Effector CD4-positive, alpha-beta T cell (primary cell): ENCODE data around the gene INTS12.

Source experiments
- DNase-seq: peaks from one replicate; pipeline ENCODE4 v3.0.0-alpha.2; 2020

The INTS12 gene

DNA sequence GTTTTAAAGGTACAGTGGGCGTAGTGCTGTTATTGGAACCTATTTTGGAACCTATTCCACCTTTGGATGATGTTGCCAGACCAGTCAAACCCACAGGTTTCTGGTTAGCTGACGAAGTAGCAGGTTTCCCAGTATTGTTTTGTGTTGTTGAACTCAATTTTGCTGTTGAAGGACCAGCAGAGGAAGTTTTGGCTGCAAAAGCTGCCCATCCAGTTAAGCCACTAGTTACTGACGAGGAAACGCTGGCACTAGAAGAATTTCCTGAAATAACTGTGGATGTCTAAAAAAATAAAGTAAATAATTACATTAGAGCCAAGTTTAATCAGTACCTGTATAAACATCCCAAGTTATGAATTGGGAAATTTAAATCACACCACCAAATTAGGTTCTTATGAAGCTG lies 25.5 kb downstream of the INTS12 start:
- no peak for DNase-seq

DNA sequence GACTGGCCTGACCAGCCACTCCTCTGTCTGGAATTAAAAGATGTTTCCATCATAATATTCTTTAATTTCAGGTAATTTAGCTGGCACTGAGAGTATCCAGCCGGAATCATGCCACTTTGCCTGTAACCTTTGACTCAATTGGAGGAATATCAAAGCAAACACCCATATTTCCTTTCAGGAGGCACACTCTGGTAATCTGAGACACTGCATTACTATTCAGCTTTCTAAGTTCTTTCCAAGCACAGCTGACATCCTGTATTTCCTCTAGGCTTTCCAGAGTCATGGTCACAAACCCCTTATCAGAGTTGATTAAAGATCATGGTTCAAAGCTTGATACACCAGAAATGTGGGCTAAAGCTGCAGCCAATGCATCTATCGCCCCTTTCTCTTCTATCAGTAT lies 29.3 kb downstream of the INTS12 start:
- no peak for DNase-seq

DNA sequence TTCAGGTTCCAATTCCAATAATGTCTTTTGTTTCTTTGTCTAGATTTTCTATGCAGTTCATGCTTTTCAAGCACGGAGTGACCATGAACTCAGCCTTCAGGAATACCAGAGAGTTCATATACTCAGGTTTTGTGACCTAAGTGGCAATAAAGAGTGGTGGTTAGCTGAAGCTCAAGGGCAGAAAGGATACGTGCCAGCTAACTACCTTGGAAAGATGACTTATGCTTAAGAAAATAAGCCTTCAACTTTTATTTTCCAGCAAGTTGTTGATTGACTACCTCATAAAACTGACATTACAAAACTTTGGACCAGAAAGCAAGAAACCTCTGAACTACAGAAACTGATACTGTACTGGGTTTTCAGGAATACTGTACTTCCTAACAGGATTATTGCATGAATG lies 30.8 kb downstream of the INTS12 start:
- DNase-seq = no peak

DNA sequence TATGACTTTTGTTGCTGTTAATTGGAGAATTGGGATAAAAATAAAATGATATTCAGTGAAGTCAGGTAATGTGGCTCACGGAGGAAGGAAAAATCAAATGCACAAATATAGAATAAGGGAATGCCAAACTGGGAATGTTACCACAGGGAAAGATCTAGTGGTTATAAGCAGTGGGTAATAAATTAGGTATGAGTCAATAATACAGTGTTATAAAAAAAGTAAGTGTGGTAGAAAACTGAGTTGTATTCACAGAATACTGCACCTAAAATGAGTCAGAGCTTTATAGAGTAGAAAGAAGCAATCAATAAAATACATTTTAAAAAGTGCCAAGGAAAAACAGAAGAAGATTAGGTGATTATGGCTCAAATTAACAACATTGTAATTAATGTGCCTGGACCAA lies 34.5 kb downstream of the INTS12 start:
- no peak for DNase-seq

DNA sequence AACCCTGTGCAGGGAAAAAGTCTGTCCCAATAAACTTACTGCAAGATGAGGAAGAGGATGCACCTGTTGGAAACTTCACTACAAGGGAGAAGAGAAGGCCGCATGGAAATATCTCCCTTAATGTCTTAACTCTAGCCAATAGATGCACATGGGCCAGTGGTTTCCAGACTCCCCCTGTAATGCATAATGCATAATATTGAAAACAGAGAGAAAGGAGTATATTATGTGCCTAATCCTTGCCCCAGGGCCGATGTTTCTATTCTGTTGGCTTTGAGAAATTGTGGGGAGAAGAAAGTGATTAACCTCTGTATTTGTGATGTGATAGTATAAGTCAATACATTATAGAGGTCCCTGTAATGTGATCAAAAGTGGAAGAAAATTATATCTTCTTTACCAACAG lies 37.2 kb downstream of the INTS12 start:
- no peak for DNase-seq

DNA sequence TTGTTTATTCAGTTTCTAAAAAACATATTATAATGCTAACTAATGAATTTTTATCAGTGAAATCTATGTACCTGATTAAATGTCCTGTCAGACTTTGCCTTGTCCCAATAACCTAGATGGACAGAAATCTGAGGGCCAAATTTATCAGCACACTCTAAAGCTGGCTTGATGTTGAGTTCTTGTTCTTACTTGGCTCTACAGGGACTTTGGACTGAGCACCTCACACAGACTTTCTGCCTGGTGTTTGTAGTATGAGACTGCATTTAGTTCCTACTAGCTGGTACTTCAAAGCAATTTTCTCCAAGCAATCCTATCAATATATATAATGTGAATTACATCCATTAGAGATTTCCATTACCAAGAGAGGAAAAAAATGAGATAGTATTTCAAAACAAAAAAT lies 37.8 kb downstream of the INTS12 start:
- DNase-seq = no peak

DNA sequence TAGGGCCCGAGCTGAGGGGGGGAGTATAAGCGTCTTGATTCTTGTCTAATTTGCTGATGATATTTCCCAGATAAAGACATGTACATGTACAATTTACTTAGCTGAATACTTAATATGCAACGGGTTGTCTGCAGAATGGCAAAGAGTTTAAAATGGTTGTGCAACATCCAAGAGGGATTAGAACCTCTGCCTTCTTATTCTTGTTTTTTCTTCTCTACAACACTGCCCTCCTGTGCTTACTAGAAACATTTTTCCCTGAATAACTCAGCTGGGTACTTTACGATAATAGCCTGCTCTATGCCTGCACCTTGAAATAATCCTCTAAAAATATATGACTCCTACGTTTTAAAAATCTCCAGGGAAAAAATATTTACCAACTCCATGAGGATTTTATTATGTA lies 41.8 kb downstream of the INTS12 start:
- DNase-seq = no peak

DNA sequence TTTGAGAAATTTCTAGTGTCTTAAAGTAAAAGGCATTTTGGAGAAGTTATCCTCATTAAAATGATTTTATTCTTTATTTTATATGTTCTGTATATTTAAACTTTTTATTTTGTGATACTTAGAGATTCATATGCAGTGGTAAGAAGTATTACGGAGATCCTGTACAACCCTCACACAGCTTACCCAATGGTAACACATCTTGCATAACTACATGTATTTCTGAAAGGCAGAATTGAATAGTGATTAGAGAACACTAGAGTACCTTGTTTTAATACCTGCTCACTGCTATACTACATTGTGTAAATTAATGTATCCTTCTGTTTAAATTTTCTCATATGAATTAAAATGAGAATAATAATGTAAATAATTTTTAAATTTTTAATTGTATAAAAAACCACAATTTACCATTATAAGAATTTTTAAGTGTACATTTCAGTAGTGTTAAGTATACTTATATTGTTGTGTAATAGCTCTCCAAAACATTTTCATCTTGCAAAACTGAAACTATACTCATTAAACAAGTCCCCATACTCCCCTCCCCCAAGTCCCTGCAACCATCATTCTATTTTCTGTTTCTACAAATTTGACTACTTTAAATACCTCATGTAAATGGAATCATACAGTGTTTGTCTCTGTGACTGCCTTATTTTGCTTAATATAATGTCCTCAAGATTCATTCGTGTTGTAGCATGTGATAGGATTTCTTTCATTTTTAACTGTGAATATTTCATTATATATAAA lies 45.4 kb downstream of the INTS12 start:
- no peak for DNase-seq

DNA sequence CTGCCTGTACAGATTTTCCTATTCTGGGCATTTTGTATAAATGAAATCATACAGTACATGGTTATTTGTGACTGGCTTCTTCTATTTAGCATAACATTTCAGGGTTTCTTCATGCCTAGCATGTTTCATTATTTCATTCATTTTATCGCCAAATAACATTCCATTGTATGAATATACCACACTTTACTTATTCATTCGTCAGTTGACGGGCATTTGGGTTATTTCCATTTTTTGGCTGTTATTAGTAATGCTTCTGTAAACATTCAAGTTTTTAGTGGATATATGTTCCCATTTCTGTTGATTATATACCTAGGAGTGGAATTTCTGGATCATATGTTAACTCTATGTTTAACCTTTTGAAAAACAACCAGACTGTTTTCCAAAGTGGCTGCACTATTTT lies 47.5 kb downstream of the INTS12 start:
- DNase-seq = no peak

DNA sequence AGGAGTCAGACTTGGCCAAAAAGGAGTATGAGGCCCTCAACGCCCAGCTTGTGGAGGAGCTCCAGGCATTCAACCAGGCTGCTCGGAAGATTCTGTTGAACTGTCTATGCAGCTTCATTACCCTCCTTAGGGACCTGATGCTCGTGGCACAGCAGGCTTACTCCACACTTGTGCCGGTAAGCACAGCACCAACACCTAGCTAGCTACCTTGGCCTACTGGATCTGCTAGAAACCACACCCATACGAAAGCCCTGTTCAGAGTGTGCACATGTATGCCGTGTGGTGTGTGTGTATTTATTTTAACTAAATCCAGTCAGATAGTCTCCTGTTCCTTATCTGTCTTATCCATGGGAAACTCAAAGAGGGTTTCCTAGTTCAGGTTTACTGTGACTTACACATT lies 49.3 kb downstream of the INTS12 start:
- no peak for DNase-seq

DNA sequence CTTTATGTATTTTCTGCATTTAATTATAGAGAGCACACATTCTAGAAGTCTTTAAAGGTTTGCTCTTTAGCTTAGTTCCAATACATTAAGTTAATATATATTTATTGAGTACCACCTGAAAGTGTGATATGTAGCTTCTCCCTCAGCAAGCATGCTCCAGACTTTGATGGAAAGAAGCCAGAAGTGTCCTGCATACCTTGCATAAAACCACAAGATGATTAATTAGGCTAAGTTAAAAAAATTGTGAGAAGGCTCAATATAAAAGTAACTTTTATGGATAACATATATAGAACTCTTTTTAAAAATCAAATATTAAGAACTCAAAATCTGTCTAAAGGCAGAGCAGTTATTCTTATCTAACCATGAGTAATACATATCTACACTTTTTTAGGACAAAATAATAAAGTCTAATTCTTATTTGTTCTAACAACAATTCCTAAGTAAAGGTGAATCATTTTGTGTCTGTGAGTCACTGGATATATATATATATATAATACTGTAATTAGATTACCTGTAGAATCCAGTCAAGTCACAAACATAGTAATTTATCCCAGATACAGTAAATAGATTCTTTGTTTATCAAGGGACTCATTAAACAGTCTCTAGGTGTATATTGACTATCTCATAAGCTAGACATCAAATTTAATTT lies 51.2 kb downstream of the INTS12 start:
- no peak for DNase-seq

DNA sequence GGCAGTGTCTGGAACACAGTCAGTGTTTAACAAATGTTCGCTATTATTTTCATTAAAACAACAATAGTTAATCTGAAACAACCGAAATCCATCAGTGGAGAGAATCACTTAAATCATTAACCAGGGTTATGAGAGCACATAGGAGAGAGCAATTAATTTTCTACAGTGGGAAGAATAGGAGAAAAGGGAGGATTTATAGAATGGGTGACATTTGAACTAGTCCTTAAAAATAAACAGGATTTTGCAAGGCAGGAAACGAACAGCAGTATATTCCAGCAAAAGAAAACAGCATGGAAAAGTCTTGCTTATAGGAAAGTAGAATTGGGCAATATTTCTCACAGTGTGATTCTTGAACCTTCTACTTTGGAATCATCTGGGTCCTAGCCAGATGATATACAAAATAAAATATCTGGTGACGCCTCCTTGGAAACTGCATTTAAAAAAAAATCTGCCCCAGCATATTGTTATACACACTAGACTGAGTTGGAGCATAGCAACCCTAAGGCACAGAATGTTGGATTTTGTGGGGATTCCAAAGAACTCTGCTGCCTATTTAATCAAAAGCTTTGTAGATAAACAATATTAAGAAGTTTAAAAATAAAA lies 56.1 kb downstream of the INTS12 start:
- DNase-seq = no peak

DNA sequence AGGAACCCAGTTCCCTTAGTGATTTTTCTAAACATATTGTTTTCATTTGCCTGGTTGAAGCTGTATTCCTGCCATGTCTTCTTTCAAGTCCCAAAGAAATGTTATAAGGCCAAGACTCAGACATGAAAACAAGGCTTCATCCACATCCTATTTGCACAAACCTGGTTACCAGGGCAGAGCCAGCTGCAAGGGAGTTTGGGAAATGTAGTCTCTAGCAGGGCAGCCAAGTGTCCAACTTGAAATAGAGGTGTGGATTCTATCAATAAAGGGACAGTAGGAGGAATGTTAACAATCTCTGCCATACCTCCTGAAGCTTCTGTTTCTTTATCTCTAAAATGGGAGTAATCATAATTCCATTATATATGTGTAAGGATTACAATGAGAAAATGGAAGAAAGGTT lies 56.6 kb downstream of the INTS12 start:
- no peak for DNase-seq

DNA sequence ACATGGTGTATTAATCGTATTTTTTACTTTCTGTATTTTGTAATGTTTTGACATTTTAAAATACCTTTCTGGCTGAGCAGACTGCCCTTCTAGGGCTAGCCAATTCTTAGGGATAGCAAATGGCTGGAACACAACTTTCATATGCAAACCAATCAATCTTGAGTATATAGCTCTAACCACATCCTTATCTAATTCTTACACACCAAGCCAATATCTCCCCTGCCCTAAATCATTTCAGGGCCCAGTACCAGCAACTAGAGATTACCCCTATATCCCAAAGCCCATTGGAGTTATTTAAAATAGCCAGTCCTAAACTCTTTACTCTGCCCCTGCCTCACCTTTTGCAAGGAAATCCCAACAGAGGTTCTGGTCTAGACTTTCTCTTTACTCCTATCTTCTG lies 58.3 kb downstream of the INTS12 start:
- no peak for DNase-seq

DNA sequence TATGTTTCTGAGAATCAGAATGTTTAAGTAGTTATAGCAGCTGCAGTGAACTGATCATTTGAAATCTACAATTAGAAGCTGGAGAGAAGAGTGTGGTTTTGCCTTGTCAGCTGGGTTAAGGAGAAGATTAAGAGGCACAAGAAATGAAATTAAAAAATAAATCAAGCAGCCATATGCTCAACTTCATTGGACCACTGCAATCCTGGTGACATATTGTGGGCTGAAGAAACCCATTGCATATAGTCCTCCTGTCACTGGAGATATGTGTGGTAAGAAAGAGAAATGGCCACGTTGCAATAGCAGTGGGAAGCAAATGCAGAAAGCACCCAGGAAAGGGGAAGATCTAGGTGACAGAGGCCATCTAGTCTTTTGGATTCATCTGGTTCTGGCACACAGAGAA lies 63.0 kb downstream of the INTS12 start:
- no peak for DNase-seq

DNA sequence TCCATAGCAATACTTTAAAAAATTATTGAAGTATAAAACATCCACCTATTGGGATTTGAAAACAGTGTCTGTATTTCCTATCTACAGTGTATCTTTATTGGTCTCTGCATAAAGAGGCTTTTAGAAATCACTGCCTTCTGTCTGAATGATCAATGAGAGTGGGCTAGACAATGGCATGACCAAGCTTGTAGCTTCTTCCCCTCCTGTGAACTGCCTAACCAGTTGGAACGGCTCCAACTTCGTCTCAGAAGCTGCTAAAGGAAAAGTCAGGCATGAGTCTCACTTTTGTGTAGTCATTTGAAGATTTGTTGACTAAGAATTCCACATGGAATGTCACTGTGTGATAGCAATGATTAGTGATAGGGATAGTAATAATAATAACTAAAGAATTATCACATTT lies 64.2 kb downstream of the INTS12 start:
- no peak for DNase-seq

DNA sequence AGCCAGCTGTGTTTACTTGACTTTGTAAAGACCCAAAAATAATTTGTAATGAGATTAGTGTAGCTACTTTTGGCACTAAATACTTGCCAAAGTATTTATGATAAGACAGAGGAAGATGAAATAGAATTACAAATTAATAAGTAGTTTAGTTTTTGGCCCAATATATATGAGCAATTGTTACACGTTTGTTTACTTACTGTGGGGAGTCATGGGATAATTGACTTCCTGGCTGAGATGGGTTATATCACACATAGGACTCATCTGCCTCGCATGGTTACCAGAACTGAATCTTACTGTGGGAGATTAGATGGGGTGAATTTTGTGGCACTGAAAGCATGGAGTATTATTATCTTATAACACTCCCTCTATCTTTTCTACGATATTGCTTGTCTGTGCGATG lies 66.6 kb downstream of the INTS12 start:
- no peak for DNase-seq

DNA sequence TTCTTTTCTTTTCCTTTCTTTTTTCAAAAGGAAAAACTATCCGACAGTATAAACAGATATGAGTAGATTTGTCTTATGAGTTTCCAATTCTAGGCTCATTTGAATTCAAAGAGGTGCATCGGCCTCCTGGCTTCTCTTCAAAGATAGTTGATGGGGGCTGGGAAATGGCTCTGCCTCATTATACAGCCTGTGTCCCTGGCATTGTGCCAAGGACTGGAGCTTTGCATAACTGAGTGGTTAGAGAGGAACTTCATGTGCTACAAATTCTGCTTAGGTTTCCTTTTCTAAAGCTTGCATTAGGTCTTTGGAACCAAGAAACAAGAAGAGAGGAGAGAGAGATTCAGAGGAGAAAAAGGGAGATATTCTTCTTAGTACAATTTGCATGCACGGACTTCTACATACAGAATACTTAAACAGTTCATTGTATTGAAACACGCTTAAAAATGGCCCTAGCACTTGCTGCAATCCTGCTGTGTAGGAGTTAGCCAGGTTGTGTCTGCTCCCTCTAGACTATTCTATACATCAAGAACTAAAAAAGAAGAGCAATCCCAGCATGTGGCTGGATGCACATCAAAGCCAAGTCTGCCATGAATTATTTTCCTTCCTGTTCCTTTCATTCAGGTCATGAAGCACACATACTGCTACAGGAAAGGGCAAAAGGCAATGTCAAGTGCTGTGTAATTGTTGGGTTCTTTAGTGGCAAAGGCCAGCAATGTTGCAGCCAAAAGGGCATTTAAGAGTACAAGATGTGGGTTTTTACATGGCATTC lies 70.9 kb downstream of the INTS12 start:
- DNase-seq = no peak

DNA sequence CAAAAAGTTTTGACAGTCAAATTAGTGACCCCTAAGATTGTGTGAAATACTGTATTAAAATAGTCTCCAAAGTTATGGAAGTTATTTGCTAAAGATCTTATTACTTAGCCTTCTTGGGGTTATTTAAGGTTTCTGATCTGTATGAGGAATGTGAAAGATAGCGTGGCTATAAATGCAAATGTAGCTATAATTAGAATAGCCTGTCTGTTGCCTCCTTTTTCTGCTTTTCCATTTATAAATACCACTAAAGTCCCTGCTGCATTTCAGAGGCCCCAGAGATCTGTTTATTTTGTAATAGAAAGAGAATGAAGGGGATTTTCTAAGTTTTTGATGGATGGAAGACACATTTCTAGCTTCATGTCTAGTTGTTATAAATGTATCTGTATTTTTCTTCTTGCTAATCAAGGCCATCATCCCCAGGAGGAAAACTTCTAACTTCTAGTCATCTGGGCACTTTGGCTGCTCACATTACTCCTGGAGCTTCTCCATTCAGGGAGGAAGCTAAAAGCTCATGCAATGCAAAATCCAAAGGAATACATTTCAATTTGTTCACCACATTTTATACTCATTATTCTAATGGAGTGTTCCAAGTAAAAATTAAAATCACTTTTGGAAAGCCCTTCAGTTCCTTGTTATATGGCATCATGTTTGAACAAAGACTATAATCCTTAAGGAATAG lies 73.9 kb downstream of the INTS12 start:
- DNase-seq = no peak

DNA sequence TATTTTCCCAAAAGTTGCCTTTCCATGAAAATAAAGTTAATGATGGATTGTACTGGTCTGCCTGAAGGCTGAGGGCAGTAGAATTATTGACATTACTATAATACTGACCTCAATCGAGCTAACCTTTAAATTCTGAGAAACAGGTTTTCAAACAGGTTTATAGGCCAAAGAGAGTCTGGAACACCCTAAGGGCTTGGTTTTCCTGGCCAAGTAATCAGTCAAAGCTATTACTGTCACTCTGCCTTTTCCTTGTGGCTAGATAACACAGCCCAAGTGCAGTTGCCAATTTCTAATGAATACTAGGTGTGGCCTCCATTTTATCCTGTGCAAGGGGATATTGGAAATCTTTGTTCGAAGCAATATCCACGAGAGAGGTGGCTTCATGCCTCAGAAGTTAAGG lies 75.2 kb downstream of the INTS12 start:
- no peak for DNase-seq
